GM21423 (cell line): ENCODE data around the gene UTP4.
"Not testable (repeated sequence)": the region's sequence is repeated elsewhere in the genome, so short reads cannot be mapped to it uniquely, and the experiment has no call there.

Experiments used
- ATAC-seq: cut with Tn5 transposase; IDR thresholded peaks from one replicate; pipeline ENCODE4 v1.9.1; 2021; ENCODE audit warnings: mild to moderate bottlenecking, moderate library complexity; ENCODE audit not compliant: unreplicated experiment

The UTP4 gene

GRCh38 chr16:69109486-69110270, 22.8 kb upstream of the UTP4 start:
- no peak for ATAC-seq

- ATAC-seq = no peak
Observed at GRCh38 chr16:69110406-69110805, 22.0 kb upstream of the UTP4 start.

GRCh38 chr16:69111216-69111875, 21.1 kb upstream of the UTP4 start:
- ATAC-seq = no peak

- ATAC-seq = no peak
Observed at GRCh38 chr16:69111876-69112230, 20.6 kb upstream of the UTP4 start.

GRCh38 chr16:69112285-69113129, 19.9 kb upstream of the UTP4 start:
- no peak for ATAC-seq

- no peak for ATAC-seq
Observed at GRCh38 chr16:69113216-69113615, 19.2 kb upstream of the UTP4 start.

- ATAC-seq = no peak
Observed at GRCh38 chr16:69114346-69114975, 18.0 kb upstream of the UTP4 start.

GRCh38 chr16:69114976-69115355, 17.5 kb upstream of the UTP4 start:
- no peak for ATAC-seq

GRCh38 chr16:69115361-69115760, 17.1 kb upstream of the UTP4 start:
- no peak for ATAC-seq

- ATAC-seq = no peak
Observed at GRCh38 chr16:69115837-69116236, 16.6 kb upstream of the UTP4 start.

GRCh38 chr16:69116256-69116875, 16.1 kb upstream of the UTP4 start:
- no peak for ATAC-seq

GRCh38 chr16:69116906-69117305, 15.5 kb upstream of the UTP4 start:
- ATAC-seq = no peak

- no peak for ATAC-seq
Observed at GRCh38 chr16:69118468-69118867, 14.0 kb upstream of the UTP4 start.

GRCh38 chr16:69118994-69119393, 13.5 kb upstream of the UTP4 start:
- ATAC-seq = no peak

- no peak for ATAC-seq
Observed at GRCh38 chr16:69119536-69119935, 12.9 kb upstream of the UTP4 start.

- ATAC-seq = no peak
Observed at GRCh38 chr16:69120096-69120664, 12.3 kb upstream of the UTP4 start.

- ATAC-seq = no peak
Observed at GRCh38 chr16:69123910-69124309, 8.5 kb upstream of the UTP4 start.

GRCh38 chr16:69124406-69124805, 8.0 kb upstream of the UTP4 start:
- not testable (repeated sequence) for ATAC-seq

GRCh38 chr16:69124961-69125360, 7.5 kb upstream of the UTP4 start:
- not testable (repeated sequence) for ATAC-seq

- no peak for ATAC-seq
Observed at GRCh38 chr16:69126221-69126620, 6.2 kb upstream of the UTP4 start.
